GM12874 (cell line): ENCODE data around the gene CBX4.
A peak's percentile ranks its signal among the peaks of the same experiment; 100 is the strongest.

ENCODE experiments used
- CTCF ChIP-seq: IDR thresholded peaks from 2 replicates; pipeline ENCODE4 v1.5.1; 2011; ENCODE audit warnings: low read depth, mild to moderate bottlenecking, control low read depth, low read length, moderate library complexity; ENCODE audit not compliant: insufficient read depth

Gene CBX4

GRCh38 chr17:79836510-79836971 is 2.7 kb downstream of the CBX4 start:
- no peak for TF ChIP-seq CTCF

- TF ChIP-seq CTCF, result no peak
Observed at GRCh38 chr17:79835953-79836509, 3.2 kb downstream of the CBX4 start.

- TF ChIP-seq CTCF, result no peak
Observed at GRCh38 chr17:79835470-79835899, 3.8 kb downstream of the CBX4 start.

GRCh38 chr17:79834565-79835469 is 4.4 kb downstream of the CBX4 start:
- TF ChIP-seq CTCF, result peak; percentile 77

GRCh38 chr17:79833744-79834564 is 5.3 kb downstream of the CBX4 start:
- TF ChIP-seq CTCF, result no peak

GRCh38 chr17:79833110-79833450 is 6.2 kb downstream of the CBX4 start:
- TF ChIP-seq CTCF, result no peak
